Activated gamma-delta T cell treated with anti-CD3 and anti-CD28 coated beads, Interleukin-2, amount 50 U/mL, for 16 hours (primary cell): ENCODE results near the gene EIF1AD.
"Not testable (repeated sequence)": the region's sequence is repeated elsewhere in the genome, so short reads cannot be mapped to it uniquely, and the experiment has no call there.

Experiments
- DNase-seq: peaks from one replicate; pipeline ENCODE4 v3.0.0-alpha.2; 2020; ENCODE audit warnings: low read depth

EIF1AD gene

DNA sequence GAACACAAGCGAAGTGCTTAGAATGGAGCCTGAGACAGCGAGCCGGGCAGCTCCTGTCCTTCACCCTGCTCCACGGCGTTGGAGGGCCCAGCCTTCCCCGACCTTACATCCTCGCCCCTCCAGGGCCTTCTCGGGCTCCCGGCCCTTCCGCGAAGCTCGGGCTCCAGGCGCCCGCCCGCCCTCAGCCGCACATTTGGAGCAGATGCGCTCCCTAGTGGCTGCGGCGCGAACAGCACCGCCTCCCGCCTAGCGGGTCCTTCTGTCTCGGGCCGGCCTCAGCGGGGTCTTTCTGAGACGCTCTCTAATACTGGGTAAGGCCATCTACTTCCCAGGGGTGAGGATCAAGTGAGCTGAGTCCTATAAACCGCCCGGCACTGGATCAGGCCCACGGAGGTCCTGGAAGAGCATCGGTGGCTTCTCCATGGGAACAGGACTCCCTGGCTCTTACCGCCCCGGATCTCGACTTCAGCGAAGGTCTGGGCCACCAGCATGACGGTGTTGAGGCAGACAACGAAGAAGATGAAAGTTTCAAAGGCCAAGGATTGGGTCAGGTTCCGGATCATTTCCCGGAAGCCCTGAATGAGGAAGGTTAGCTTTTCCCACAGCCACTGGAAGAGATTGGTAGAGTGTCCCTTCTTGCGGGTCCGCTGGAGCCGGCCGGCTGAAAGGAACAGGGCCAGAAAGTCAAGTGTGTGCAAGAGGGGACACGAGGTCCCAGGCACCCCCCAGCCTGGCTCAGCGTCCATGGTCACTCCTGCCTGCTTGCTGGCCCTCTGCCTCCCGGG is 20.6 kb upstream of the EIF1AD start:
- peak; percentile 70 for DNase-seq

DNA sequence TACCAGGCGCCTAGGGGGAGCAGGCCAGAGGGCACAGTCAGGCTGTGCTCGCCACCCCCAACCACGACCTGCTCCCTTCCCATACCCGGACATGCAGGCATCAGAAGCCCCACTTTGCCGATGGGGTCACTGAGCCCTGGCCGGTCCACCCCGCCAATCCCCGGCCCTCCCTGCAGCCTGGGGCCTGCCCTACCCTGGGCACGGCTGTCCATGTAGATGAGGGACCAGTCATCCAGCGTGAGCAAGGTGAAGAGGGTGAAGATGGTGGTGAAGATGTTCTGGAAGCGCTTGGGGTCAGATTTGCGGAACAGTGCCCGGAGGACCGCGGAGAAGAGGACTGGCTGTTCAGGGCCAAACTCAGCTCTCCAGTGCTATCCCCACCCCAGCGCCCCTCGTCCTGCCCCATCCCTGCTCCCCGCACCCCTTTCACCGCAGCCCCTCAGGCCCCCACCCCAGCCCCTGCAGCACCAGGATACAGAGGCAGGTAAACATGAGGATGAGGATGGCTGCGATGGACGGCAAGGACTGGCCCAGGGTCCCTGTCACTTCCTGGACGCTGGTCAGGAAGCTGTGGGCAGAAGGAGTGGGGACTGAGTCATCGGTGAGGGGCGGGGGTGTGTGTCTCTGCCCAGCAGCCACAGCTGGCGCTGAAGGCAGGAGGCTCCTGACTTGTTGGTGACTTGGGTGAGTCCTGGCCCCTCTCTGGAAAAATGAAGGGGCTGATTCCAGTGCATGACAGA is 18.8 kb upstream of the EIF1AD start:
- DNase-seq: no peak

DNA sequence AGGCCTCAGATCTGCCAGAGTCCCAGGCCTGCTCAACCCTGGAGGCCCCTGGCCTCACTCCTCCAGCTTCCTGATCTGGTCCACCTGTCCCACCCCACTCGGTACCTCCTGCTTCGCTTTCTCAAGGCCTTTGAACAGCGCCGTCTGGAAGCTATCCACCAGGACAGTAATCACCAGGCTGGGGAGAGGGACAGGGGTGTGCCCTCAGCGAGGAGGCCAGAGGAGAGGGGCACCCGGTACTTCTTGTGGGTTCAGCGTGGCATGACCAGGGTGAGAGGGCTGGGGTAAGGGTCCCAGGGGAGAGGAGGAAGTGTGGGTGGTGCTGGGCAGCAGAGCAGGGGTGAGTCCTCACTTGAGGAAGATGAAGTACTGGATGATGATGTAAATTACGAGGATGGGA is 18.3 kb upstream of the EIF1AD start:
- DNase-seq: no peak

DNA sequence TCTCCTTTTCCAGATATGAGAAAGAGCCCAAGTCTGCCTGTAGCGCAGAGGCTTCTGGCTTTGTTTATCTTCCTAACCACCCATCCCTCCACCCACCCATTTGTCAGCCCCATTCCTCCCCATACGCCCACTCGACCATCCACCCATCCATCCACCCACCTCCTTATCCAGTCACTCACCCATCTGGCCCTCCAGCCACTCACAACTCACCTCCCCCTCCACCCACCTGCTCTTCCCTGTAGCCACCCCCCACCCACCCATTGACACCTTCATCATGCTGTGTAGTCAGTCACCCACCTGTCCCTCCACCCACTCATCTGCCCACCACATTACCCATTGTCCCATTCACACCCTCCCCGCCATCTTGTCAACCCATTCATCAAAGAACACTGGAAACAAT is 15.4 kb upstream of the EIF1AD start:
- no peak for DNase-seq

DNA sequence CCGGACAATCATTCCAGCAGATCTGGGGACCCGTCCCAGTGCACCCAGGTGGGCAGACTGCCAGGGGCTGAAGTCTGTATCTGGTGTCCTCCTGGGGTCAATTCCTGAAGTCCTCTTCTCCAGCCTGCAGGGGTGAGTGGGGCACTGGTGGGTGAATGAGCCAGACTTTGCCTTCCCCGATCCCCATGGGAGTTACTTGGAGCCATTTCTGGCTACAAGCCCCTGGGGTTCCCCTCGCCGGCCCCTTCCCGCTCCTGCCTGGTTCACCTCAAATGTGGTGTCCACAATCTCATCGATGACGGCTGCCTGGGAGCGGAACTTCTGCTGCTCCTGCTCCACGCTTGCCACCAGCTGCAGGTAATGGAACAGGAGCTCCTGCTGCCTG is 14.8 kb upstream of the EIF1AD start:
- no peak for DNase-seq

DNA sequence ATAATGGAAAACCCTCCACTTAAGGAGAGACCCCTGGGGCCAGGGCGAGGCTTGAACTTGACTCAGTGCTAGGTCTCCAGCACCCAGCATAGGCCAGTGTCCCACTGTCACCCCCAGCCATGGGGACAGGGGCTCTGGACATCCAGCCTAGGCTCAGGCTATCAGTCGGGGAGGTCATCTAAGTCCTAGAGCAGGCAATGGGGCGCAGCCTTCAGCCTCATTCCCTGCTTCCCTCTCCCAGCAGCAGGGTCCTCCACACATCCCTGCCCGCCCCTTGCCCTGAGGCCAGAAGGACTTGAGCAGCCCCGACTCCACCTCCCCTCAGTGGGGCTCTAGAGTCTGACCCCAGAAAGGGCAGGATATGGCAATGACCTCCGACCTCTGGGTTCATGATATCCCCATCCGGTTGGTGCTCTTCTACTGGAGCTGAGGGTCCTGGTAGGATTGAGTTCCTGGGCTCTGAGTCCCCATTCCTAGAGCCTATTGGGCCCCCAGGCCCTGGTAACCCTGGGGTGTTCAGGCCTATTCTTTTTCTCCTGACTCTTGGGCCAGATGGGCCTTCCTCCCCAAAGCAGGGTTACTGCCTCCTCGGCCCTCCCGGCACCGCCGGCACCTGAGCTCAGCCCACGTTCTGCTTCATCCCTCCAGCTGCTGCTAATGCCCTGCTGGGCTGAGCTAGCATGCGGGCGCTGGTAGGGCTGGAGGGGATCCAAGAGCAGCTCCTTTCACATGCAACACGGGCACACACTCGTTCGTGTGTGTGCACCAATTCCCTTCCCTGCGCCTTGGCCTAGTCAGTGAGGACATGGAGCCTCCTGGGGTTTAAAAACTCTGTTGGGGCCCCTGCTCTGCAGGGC is 14.2 kb upstream of the EIF1AD start:
- DNase-seq: no peak

DNA sequence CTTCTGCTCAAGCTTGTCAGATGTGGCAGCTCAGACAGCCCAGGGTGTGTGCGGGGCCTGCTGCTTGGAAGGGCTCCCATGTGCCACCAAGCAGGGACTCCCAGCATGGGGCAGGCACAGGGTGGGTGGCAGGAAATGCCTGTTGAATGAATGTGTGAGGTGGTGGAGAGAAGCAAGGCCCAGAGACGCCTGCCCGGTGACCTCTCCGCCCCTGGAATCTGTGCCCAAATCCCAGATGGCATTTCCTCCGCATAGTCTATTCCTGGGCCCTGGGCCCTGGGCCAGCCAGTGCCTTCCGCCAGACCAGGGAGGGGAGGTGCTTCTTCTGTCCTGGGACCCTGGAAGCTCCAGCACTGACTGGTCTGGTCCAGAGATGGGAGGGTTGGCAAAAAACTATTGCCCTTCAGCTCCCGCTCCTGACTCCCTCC is 13.5 kb upstream of the EIF1AD start:
- DNase-seq: no peak

DNA sequence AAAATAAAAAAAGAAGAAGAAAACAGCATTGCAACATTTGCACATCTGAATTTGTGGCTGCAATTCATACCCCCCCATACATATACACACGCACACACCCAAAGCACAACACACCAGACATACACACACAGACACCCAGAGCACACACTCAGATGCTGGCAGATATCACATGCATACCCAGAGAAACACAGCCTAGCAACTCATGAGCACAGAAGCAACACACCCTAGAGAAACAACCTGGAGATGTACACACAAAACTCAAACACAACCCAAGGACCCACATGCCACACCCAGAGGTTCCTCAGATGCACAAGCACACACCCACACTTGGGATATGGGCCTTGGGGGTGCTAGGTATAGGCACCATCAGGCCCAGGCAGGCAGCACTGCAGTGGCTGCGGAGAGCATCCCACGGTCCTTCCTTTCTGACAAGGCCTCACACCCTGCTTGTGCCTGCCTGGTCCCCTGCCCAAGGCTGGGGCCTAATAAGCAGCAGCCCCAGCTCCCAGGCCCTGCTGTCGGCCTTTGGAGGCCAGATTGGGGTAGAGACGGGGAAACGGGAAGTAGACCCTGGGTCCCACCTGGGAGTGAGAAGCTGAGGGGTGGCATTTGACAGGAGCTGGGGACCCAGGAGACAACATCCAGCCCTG is 13.0 kb upstream of the EIF1AD start:
- no peak for DNase-seq

DNA sequence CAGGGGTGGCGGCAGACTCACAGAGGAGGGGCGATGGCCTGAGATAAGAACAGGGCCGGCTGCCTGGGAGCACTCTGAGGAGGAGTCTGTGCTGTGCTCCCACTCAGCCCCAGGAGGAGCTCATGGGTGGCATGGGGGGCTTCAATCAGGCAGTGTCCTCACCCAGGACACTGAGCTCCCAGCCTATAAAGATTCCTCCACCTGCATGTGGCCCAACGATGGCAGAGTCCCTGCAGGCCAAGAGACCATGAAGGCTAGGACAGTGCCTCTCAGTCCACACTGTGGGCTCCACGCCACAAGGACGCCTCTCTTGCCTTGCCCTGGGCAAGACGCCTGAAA is 11.8 kb upstream of the EIF1AD start:
- no peak for DNase-seq

DNA sequence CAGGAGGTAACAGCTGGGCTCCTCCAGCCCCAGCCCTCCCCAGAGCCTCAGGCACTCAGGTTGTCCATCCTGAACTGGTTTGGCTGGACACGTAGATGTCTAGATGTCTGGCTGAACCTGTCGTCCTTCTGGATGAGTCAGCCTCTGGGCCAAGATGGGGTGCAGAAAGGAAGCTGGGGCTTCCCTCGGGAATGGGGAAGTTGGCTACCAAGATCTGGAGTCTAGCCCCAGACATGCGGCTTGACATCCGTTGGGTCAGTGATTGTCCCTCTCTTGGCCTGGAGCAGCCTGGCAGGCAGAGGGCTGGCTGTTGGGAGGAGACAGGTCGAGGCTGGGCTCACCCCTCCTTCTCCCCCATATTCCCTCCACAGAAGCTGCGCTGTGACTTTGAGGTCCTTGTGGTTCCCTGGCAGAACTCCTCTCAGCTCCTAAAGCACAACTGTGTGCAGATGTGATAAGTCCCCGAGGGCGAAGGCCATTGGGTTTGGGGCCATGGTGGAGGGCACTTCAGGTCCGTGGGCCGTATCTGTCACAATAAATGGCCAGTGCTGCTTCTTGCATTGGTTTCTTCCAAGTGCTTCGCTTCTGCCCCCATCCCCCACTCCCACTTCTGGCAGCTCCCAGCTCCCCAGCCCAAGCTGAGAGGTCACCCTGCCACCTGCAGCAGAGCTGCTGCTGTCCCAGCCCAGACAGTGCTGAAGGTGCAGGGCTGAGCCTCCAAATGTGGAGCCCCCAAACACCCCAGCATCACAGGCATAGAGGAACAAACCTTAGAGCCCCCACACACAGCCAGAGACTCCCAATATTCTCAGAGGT is 11.2 kb upstream of the EIF1AD start:
- no peak for DNase-seq

DNA sequence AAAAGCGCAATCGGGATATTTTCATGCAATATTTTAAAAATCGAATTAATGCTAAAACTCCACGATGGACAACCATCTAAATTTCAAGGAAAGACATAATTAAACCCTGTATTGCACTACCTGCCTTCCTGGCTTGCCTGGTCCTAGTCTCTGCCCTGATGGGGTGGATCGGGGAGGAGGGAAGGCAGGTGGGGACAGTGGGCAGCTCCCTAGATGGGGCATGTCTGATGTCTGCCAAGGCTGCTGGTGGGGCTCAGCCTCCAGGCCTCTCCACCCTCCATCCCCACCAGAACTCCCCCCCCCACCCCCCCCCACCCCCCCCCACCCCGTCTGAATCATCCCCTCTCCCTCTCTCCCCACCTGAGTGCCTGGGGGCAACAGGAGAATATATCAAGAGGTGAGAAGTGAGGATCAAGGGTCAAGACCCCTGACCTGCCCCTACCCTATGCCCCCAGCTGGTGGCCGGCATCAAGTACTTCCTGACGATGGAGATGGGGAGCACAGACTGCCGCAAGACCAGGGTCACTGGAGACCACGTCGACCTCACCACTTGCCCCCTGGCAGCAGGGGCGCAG is 10.5 kb upstream of the EIF1AD start:
- no peak for DNase-seq

DNA sequence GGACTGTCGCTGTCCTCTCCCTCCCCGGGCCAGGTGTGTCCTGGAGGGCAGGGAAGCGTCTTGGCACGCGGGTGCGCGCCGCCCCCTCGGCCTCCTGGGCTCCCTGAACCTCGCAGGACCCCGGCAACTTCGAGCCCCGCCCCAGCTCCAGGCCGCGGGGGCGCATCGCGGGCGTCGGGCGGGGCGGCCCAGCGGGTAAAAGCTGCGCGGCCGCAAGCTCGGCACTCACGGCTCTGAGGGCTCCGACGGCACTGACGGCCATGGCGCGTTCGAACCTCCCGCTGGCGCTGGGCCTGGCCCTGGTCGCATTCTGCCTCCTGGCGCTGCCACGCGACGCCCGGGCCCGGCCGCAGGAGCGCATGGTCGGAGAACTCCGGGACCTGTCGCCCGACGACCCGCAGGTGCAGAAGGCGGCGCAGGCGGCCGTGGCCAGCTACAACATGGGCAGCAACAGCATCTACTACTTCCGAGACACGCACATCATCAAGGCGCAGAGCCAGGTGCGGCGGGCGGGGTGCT is 9.9 kb upstream of the EIF1AD start, which contains the start of gene CST6:
TSS of gene CST6 (plus strand) at position 224 of the 519 bp plus-strand sequence. CDS start at position 261, 37 bp downstream.
- DNase-seq: no peak

DNA sequence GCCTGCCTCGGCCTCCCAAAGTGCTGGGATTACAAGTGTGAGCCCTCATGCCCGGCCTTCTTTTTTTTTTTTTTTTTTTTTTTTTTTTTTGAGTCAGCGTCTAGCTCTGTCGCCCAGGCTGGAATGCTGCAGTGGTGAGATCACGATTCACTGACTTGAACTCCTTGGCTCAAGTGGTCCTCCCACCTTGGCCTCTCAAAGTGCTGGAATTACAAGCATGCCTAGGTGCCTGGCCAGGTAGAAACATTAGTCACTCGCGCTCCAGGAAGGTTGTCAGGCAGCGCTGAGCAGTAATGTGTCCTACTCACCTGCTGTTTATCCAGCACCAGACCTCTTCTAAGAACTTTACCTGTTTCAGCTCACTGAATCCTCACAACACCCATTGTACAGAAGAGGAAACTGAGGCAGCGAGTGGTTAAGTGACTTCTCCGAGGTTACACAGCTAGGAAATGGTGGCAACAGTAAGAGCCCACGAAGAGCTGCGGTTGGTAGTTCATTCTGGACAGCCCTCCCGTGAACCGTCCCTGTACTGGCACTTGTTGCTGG is 9.4 kb upstream of the EIF1AD start:
- DNase-seq: no peak

DNA sequence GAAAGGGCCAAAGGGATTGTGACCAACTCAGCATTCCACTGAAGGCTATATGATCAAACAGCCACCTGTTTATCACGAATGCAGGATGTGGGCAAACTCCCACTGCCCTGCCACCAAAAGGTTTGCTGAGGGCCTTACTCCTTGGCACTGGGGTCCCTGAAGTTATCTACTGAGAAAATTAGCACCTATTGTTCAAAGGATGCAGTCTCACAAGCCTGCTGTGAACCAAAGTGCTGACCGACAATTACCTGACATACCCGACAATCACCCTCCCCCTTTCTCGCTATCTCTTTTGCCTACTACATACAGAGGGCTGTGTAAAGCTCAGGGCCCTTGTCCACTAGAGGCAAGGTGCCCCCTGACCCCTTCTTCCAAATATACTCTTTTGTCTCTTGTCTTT is 8.1 kb upstream of the EIF1AD start:
- not testable (repeated sequence) for DNase-seq

DNA sequence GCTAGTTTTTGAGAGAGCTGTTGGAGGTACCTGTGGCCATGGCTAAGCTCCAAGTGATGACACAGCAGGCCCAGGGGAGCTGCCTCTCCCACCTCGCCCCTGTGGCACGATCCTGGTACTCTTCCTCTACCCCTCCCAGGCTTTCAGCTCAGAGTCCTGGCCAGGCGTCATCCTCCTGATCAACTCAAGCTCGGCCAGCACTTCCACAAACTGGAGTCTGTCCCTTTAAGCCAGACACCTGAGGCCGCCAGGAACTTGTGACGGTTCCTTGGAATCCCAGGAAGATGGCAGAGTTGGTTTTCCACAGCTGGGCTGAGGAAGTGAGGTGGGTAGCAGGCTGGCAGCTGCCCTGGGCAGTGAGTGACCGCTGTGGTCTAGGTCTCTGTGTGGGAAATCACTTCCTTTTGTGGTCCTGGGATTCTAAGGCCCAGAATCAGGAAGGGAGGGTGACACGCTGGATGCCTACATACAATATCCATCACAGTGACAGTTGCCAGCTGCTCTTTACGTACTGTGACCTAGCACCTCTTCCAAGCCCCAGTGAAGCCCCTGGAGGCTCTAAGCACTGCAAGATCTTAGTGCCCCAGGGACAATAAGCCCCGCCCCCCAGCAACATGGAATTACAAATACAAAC is 6.6 kb upstream of the EIF1AD start:
- no peak for DNase-seq

DNA sequence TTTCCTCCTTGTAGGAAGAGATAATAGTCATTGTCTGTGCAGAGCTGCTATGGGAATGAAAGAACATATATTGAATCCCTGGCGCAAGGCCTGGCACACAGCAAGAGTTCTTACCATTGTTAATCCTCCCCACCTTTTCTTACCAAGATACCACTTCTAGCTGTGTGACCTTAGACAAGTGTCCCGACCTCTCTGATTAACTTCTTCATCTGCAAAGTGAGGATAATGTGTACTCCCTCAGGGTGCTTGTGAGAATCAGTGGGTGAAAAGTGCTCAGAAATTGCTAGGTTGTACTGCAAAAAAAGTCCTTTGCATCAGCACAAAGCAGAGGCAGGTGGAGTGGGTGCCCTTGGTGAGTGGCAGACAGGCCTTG is 6.1 kb upstream of the EIF1AD start:
- DNase-seq: no peak

DNA sequence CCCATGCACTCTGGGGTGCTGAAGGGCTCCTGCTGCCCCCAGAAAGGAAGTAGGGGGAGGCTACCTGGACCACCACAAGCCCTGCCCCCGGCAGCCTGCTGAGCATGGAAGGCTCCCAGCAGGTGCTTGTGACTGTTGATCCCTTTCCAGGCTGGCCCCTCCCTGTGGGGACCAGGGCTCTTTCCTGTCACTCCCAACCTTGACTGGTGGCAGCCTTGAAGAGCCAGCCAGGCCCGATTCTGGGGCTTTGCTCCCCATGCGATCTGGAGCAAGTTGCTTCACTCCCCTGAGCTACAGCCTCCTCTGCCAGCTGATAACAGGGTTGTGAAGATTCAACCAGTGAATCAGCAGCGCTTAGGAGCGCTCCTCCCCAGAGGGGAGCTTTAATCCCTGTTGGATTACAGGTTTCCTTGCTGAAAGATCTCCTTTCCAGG is 5.3 kb upstream of the EIF1AD start:
- no peak for DNase-seq

DNA sequence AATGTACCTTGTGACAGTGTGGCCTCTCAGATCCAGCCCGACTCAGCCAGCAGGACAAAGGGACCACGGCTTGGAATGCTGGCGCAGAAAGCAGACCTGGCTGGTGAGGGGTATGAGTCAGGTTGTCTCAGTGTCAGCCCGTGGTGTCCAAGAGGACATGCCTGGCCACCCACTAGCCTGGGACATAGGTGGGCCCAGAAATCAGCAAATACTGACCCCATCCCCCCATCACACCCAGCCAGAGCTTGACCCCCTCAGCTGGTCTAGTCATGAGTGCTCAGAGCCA is 4.9 kb upstream of the EIF1AD start:
- DNase-seq: no peak

DNA sequence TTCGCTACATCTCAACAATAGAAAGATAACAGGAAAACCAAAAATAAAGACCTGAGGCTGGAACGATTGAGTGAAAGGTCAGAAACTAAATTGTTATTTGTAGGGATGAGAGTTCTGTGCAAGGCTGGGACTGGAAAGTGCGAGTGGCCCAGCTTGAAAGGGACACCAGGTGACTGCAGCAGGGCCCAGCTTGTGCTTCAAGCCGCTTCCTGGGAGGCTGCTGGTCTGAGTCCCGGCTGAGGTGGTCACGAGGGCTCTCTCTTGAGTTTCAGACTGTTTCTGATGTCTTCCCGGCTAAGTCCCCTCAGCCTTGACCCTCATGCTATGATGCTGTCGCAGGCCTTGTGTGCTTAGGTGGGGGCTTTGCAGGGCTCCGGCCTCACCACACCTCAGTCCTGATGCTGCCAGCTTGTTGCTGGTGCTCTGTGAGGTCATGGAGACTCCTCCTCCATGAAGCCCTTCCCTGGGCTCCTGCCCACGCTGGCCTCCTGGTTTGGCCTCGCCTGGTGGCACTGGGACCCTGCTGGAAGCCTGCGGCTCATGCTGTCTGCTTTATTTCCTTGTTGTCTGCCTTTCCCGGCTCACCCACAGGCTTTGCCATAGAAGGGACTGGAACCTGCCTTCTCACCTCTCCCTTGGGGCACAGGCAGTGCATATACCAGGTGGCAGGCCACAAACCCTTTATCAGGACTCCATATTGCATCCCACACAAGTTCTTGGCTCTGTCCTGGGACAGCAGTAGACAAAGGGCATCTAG is 4.4 kb upstream of the EIF1AD start:
- DNase-seq: no peak
